PC-9 (cell line): Measurements from ENCODE around the gene AQP2. TPM values are rescaled to one million over a fixed set of nuclear protein-coding genes. Genes with fewer than 3 reads are reported as not detected.
"Not testable (repeated sequence)": the region's sequence is repeated elsewhere in the genome, so short reads cannot be mapped to it uniquely, and the experiment has no call there.

Experiments used
- BruUV-seq: library from RNA; stranded (reverse); fragments of 400-500 nt; replicated peaks from 2 replicates; lab custom pipeline; 2021; lab: Mats Ljungman, UMichigan
- CTCF ChIA-PET: fragments of 300-600 bp; sonication (Branson Sonifier 250); formaldehyde crosslinking; loops from one replicate; lab custom pipeline; 2022; ENCODE audit warnings: antibody characterized with exemption; lab: Charles Lee
- POLR2A ChIA-PET: fragments of 300-600 bp; sonication (Branson Sonifier 250); formaldehyde crosslinking; loops from one replicate; lab custom pipeline; 2022; ENCODE audit warnings: antibody characterized with exemption; ENCODE audit not compliant: unreplicated experiment; lab: Charles Lee
- DNase-seq, 2 experiments: peaks; one replicate each; pipeline versions ENCODE4 v3.0.0 to v3.0.0-alpha.2; 2015 to 2022; ENCODE audit warnings: mixed read lengths in 1 of 2
- H2AFZ ChIP-seq: fragments of 200-600 bp; sonication (generic); 2 replicates; pipeline ENCODE4 v1.8.1; 2017; ENCODE audit warnings: antibody characterized with exemption
- H3F3A ChIP-seq: fragments of 200-600 bp; sonication (generic); 2 replicates; pipeline ENCODE4 v1.8.1; 2017; ENCODE audit warnings: antibody characterized with exemption, mild to moderate bottlenecking, low read depth; ENCODE audit not compliant: insufficient read depth
- H3K27ac ChIP-seq: fragments of 200-600 bp; sonication (generic); 2 replicates; pipeline ENCODE4 v1.6.1; 2016; ENCODE audit warnings: mixed run types
- H3K27me3 ChIP-seq: fragments of 200-600 bp; sonication (generic); 2 replicates; pipeline ENCODE4 v1.6.1; 2016; ENCODE audit warnings: low read depth, mixed run types; ENCODE audit not compliant: insufficient read depth
- H3K36me3 ChIP-seq: fragments of 200-600 bp; sonication (generic); 2 replicates; pipeline ENCODE4 v1.6.1; 2016; ENCODE audit warnings: low read depth, mixed run types
- H3K4me1 ChIP-seq: fragments of 200-600 bp; sonication (generic); replicated peaks from 2 replicates; pipeline ENCODE4 v1.6.1; 2016; ENCODE audit warnings: mixed run types; ENCODE audit not compliant: insufficient read depth
- H3K4me2 ChIP-seq: fragments of 200-600 bp; sonication (generic); 2 replicates; pipeline ENCODE4 v1.6.1; 2017; ENCODE audit warnings: mixed run types
- H3K4me3 ChIP-seq: fragments of 200-600 bp; sonication (generic); 2 replicates; pipeline ENCODE4 v1.6.1; 2016; ENCODE audit warnings: mixed run types
- H3K79me2 ChIP-seq: fragments of 200-600 bp; sonication (generic); 2 replicates; pipeline ENCODE4 v1.6.1; 2017; ENCODE audit warnings: low read depth, mixed run types
- H3K9me2 ChIP-seq: fragments of 200-600 bp; sonication (generic); 2 replicates; pipeline ENCODE4 v1.8.1; 2017; ENCODE audit warnings: mild to moderate bottlenecking; ENCODE audit not compliant: insufficient read depth
- H3K9me3 ChIP-seq: fragments of 200-600 bp; sonication (generic); 2 replicates; pipeline ENCODE4 v1.8.1; 2016; ENCODE audit warnings: low read depth; ENCODE audit not compliant: insufficient read depth
- H4K20me1 ChIP-seq: fragments of 200-600 bp; sonication (generic); 2 replicates; pipeline ENCODE4 v1.8.1; 2017; ENCODE audit not compliant: insufficient read depth
- CTCF ChIP-seq: fragments of 200-600 bp; sonication (generic); conservative IDR thresholded peaks from 2 replicates; pipeline ENCODE4 v1.6.1; 2017; ENCODE audit warnings: mixed run types, antibody characterized with exemption, mild to moderate bottlenecking, moderate library complexity
- EZH2 ChIP-seq: fragments of 200-600 bp; sonication (generic); IDR thresholded peaks from 2 replicates; pipeline ENCODE4 v1.8.0; 2017; ENCODE audit warnings: antibody characterized with exemption, low read depth
- intact Hi-C: fragments of 100-400 bp; cut with micrococcal nuclease; formaldehyde crosslinking; loops from one replicate; pipeline ENCODE4 v1.10.0; 2022; ENCODE audit not compliant: unreplicated experiment
- total RNA-seq: library from RNA; stranded (reverse); gene quantifications from 2 replicates; pipeline ENCODE4 v1.2.3, GENCODE V29; 2021

Gene AQP2
- total RNA-seq, 1 experiment from 2014 or later: not detected

- POLR2A ChIA-PET: no interaction called here
- H3K36me3 ChIP-seq: no peaks in the 10 kb centered on the region
- no peak overlapping the region for H3K4me2 ChIP-seq
- H3K27me3 ChIP-seq: no peaks in the 10 kb centered on the region
- no peak for DNase-seq
- peaks cover 5% of the 10 kb centered on the region; the same call in 1 of the 2 replicates for H3F3A ChIP-seq
- H3K27ac ChIP-seq: no peak overlapping the region
- no peaks in the 10 kb centered on the region for H3K9me2 ChIP-seq
- no peak overlapping the region for H3K4me3 ChIP-seq
- H2AFZ ChIP-seq: no peak overlapping the region
- no peaks in the 10 kb centered on the region for H4K20me1 ChIP-seq
- H3K9me3 ChIP-seq: no peaks in the 10 kb centered on the region
- intact Hi-C loops: loop anchor here (5.0 kb wide), 1 partner anchor 38 kb away; no protein-coding TSS in a partner anchor
- CTCF ChIA-PET: interaction anchor here (1.2 kb wide), 1 partner anchor 51 kb away, joined by 13 read pairs; no protein-coding TSS in a partner anchor
- no peaks in the 10 kb centered on the region for H3K4me1 ChIP-seq
- TF ChIP-seq CTCF (no peak), EZH2 (no peak)
- H3K79me2 ChIP-seq: no peaks in the 10 kb centered on the region
- BruUV-seq: no TSS peak
These were observed 34.2 kb downstream of the AQP2 start for GRCh38 chr12:49984476-49985359.

GRCh38 chr12:49985981-49986380, 35.4 kb downstream of the AQP2 start:
- intact Hi-C loops: loop anchor here (5.0 kb wide), 1 partner anchor 36 kb away; no protein-coding TSS in a partner anchor
- Histone ChIP-seq H3K9me2 (no peaks in the 10 kb centered on the region), H3F3A (peaks cover 5% of the 10 kb centered on the region; the same call in 1 of the 2 replicates), H4K20me1 (no peaks in the 10 kb centered on the region), H3K4me1 (no peaks in the 10 kb centered on the region), H3K36me3 (no peaks in the 10 kb centered on the region), H3K79me2 (no peaks in the 10 kb centered on the region), H3K27ac (no peak overlapping the region), H3K27me3 (no peaks in the 10 kb centered on the region), H2AFZ (no peak overlapping the region), H3K4me3 (no peak overlapping the region), H3K9me3 (no peaks in the 10 kb centered on the region), H3K4me2 (no peak overlapping the region)
- no TSS peak for BruUV-seq
- no peak for DNase-seq
- TF ChIP-seq CTCF: no peak
- TF ChIP-seq EZH2: no peak
- ChIA-PET CTCF (interaction anchor here (1.2 kb wide), 1 partner anchor 50 kb away, joined by 13 read pairs; no protein-coding TSS in a partner anchor), POLR2A (no interaction called here)

GRCh38 chr12:49986476-49986875, 35.9 kb downstream of the AQP2 start:
- BruUV-seq, CTCF ChIA-PET, H3K27ac ChIP-seq: not testable (repeated sequence)

More at GRCh38 chr12:49986476-49986875, 35.9 kb downstream of the AQP2 start:
- H3K4me3 ChIP-seq, H3K36me3 ChIP-seq, H3K9me2 ChIP-seq, POLR2A ChIA-PET, DNase-seq, H4K20me1 ChIP-seq, H2AFZ ChIP-seq, H3F3A ChIP-seq, H3K4me1 ChIP-seq, H3K4me2 ChIP-seq, H3K9me3 ChIP-seq, H3K79me2 ChIP-seq, H3K27me3 ChIP-seq: not testable (repeated sequence)
- intact Hi-C loops: loop anchor here (5.0 kb wide), 1 partner anchor 36 kb away; no protein-coding TSS in a partner anchor
